ENCODE data around the gene OR2T29.
"Not testable (repeated sequence)": the region's sequence is repeated elsewhere in the genome, so short reads cannot be mapped to it uniquely, and the experiment has no call there.

GRCh38 chr1:248565530-248566373, 3.2 kb upstream of the OR2T29 start:
- not testable (repeated sequence) for TF ChIP-seq POLR2A (IDR thresholded peaks at IDR 0.05; ENCODE audit: extremely low read depth, insufficient read length); MAX (IDR thresholded peaks at IDR 0.05; ENCODE audit: low read depth, low read length)

All from NB4 (cell line).